ENCODE results near the gene UBR3. TPM values are rescaled to one million over a fixed set of nuclear protein-coding genes. Genes with fewer than 3 reads are reported as not detected.

UBR3 gene
- total RNA-seq, 1 donor from 2014 or later: 34.4 TPM

DNA sequence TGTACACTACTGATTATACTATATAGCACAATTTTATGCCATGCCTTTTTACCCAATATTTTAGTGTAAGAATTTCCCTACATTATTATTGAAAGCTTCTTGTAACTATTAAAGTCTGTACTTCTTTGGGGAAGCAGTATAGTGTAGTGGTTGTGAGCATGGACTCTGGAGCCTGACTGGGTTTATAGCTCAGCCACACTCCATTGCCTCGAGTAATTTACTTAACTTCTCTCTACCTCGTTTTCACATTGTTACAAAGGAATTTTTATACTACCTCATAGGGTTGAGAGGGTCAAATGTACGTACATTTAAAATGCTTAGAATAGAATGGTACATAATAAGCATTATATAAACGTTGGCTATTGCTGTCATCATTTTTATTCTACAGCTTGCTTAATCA is 139.2 kb downstream of the UBR3 start:
- DNase-seq (ENCODE audit: extremely low spot score, unreplicated experiment): no peak
- Mint-ChIP-seq H3K36me3 (peaks cover 21% of the 10 kb centered on the region), H3K27me3 (no peaks in the 10 kb centered on the region), H3K27ac (no peak overlapping the region), H3K4me1 (ENCODE audit: unreplicated experiment) (no peaks in the 10 kb centered on the region), H3K9me3 (no peaks in the 10 kb centered on the region), H3K4me3 (no peak overlapping the region)
- TF ChIP-seq, protein P1, sequence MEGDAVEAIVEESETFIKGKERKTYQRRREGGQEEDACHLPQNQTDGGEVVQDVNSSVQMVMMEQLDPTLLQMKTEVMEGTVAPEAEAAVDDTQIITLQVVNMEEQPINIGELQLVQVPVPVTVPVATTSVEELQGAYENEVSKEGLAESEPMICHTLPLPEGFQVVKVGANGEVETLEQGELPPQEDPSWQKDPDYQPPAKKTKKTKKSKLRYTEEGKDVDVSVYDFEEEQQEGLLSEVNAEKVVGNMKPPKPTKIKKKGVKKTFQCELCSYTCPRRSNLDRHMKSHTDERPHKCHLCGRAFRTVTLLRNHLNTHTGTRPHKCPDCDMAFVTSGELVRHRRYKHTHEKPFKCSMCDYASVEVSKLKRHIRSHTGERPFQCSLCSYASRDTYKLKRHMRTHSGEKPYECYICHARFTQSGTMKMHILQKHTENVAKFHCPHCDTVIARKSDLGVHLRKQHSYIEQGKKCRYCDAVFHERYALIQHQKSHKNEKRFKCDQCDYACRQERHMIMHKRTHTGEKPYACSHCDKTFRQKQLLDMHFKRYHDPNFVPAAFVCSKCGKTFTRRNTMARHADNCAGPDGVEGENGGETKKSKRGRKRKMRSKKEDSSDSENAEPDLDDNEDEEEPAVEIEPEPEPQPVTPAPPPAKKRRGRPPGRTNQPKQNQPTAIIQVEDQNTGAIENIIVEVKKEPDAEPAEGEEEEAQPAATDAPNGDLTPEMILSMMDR (conservative IDR thresholded peaks at IDR 0.05): no peak

DNA sequence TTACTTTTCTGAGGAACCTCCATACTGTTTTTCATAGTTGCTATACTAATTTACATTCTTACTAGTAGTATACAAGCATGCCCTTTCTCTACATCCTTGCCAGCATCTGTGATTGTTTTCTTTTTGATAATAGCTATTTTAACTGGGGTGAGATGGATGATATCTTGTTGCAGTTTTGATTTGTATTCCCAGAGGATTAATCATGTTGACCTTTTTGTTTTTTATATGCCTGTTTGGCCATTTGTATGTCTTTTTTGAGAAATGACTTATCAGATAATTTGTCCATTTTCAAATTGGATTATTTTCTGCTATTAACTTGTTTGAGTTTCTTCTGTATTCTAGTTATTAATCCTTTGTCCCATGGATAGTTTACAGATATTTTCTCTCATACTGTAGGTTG is 141.5 kb downstream of the UBR3 start:
- DNase-seq (ENCODE audit: extremely low spot score, unreplicated experiment): no peak
- no peaks in the 10 kb centered on the region for H3K4me1 Mint-ChIP-seq (ENCODE audit: unreplicated experiment)
- H3K9me3 Mint-ChIP-seq: no peaks in the 10 kb centered on the region
- peaks cover 17% of the 10 kb centered on the region for H3K36me3 Mint-ChIP-seq
- no peak overlapping the region for H3K27ac Mint-ChIP-seq
- H3K27me3 Mint-ChIP-seq: no peaks in the 10 kb centered on the region
- TF ChIP-seq, protein P1 (conservative IDR thresholded peaks at IDR 0.05): no peak
- no peak overlapping the region for H3K4me3 Mint-ChIP-seq

DNA sequence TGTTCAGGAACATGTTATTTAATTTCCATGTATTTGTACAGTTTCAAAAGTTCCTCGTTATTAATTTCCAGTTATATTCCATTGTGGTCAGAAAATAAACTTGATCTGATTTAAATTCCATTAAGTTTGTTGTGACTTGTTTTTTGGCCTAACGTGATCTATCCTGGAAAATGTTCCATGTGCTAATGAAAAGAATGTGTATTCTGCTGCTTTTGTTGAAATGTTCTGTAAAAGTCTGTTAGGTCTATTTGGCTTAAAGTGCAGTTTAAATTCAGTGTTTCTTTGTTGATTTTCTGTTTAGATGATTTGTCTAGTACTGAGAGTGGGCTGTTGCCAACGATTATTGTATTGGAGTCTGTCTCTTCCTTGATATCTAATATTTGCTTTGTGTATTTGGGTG is 148.0 kb downstream of the UBR3 start:
- TF ChIP-seq, protein P1 (conservative IDR thresholded peaks at IDR 0.05): no peak
- DNase-seq (ENCODE audit: extremely low spot score, unreplicated experiment): no peak
- peaks cover 38% of the 10 kb centered on the region for H3K36me3 Mint-ChIP-seq
- H3K9me3 Mint-ChIP-seq: peaks cover 9% of the 10 kb centered on the region
- no peaks in the 10 kb centered on the region for H3K4me1 Mint-ChIP-seq (ENCODE audit: unreplicated experiment)
- no peaks in the 10 kb centered on the region for H3K27me3 Mint-ChIP-seq
- H3K4me3 Mint-ChIP-seq: no peak overlapping the region
- no peak overlapping the region for H3K27ac Mint-ChIP-seq

DNA sequence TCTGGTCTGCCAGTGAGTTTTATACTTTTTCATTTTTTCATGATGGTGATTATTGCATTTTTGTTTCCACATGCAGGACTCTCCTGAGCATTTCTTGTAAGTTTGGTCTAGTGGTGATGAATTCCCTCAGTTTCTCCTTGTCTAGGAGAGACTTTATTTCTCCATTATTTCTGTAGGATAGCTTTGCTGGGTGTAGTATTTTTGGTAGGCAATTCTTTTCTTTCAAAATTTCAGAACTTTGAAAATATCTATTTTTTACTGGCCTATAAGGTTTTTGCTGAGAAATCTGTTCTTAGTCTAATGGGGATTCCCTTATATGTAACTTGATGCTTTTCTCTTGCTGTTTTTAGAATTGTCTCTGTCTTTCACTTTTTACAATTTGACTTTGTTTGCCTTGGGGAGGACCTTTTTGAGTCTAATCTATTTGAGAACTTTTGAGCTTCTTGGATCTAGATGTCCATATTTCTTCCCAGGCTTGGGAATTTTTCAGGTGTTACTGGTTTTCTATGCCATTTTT is 149.1 kb downstream of the UBR3 start:
- no peak overlapping the region for H3K4me3 Mint-ChIP-seq
- TF ChIP-seq, protein P1 (conservative IDR thresholded peaks at IDR 0.05): no peak
- no peaks in the 10 kb centered on the region for H3K27me3 Mint-ChIP-seq
- H3K4me1 Mint-ChIP-seq (ENCODE audit: unreplicated experiment): no peaks in the 10 kb centered on the region
- peaks cover 38% of the 10 kb centered on the region for H3K36me3 Mint-ChIP-seq
- peaks cover 9% of the 10 kb centered on the region for H3K9me3 Mint-ChIP-seq
- H3K27ac Mint-ChIP-seq: no peak overlapping the region
- no peak for DNase-seq (ENCODE audit: extremely low spot score, unreplicated experiment)

DNA sequence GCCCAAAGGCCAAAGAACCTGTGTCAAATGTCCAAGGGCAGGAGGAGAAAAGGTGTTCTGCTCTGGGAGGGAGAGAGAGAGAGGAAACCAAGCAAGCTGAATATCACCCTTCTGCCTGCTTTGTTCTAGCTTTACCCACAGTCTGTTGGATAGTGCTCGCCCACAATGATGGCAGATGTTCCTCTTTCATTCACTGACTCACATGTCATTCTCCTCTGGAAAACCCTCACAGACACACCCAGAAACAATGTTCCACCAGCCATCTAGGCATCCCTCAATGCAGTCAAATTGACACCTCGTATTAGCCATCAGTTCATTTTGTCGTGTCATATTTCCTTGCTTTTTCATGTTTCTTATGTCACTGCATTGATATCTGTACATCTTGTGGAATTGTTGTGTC is 150.3 kb downstream of the UBR3 start:
- TF ChIP-seq, protein P1 (conservative IDR thresholded peaks at IDR 0.05): no peak
- Mint-ChIP-seq H3K27ac (no peak overlapping the region), H3K9me3 (peaks cover 9% of the 10 kb centered on the region), H3K4me1 (ENCODE audit: unreplicated experiment) (no peaks in the 10 kb centered on the region), H3K36me3 (peaks cover 38% of the 10 kb centered on the region), H3K27me3 (no peaks in the 10 kb centered on the region), H3K4me3 (no peak overlapping the region)
- no peak for DNase-seq (ENCODE audit: extremely low spot score, unreplicated experiment)

Measured in type B pancreatic cell (in vitro differentiated cells).